CD14-positive monocyte (primary cell): ENCODE data around the gene SPRR2E. TPM values are rescaled to one million over a fixed set of nuclear protein-coding genes. Genes with fewer than 3 reads are reported as not detected.

Experiments used
- DNase-seq, 3 donors: peaks; one replicate each; pipeline ENCODE4 v3.0.0-alpha.2; 2011 to 2022
- H2AFZ ChIP-seq: 2 replicates; pipeline ENCODE4 v1.6.0; 2012; ENCODE audit warnings: mild to moderate bottlenecking, low read depth, low read length, inconsistent platforms; ENCODE audit not compliant: insufficient read depth, poor library complexity, severe bottlenecking
- H3K27ac ChIP-seq, 2 donors: 1 replicate in 1 of 2; 2 replicates in 1 of 2; pipeline ENCODE4 v1.5.1; 2012 to 2013; ENCODE audit warnings: low read length in 2 of 2, control low read depth in 1 of 2, inconsistent platforms in 1 of 2, low read depth in 1 of 2, mild to moderate bottlenecking in 1 of 2
- H3K27me3 ChIP-seq, 2 donors: one replicate each; pipeline versions ENCODE4 v1.6.0 to v1.6.1; 2011 to 2013; ENCODE audit warnings: low read length in 2 of 2; ENCODE audit not compliant: control insufficient read depth in 2 of 2, insufficient read depth in 2 of 2
- H3K36me3 ChIP-seq, 2 donors: replicated peaks in 1 of 2; 1 replicate in 1 of 2; 2 replicates in 1 of 2; pipeline versions ENCODE4 v1.5.1 to v1.6.1; 2012 to 2013; ENCODE audit warnings: low read length in 2 of 2, control low read depth in 1 of 2, inconsistent platforms in 1 of 2, mild to moderate bottlenecking in 1 of 2; ENCODE audit not compliant: insufficient read depth in 2 of 2, control insufficient read depth in 1 of 2
- H3K4me1 ChIP-seq, 2 donors: 1 replicate in 1 of 2; 2 replicates in 1 of 2; pipeline versions ENCODE4 v1.5.1 to v1.6.1; 2012 to 2013; ENCODE audit warnings: low read length in 2 of 2, control low read depth in 1 of 2, inconsistent platforms in 1 of 2, mild to moderate bottlenecking in 1 of 2, moderate library complexity in 1 of 2; ENCODE audit not compliant: insufficient read depth in 2 of 2, control insufficient read depth in 1 of 2
- H3K4me2 ChIP-seq: replicated peaks from 2 replicates; pipeline ENCODE3; 2012; ENCODE audit warnings: low read length, moderate library complexity, mild to moderate bottlenecking; ENCODE audit not compliant: poor library complexity, severe bottlenecking; ENCODE audit errors: extremely low read depth
- H3K4me3 ChIP-seq, 3 experiments: fragments of 200-600 bp in 1 of 3; sonication (generic) in 1 of 3; replicated peaks in 1 of 3; 1 replicate in 2 of 3; 2 replicates in 1 of 3; pipeline ENCODE4 v1.5.1; 2011 to 2013; ENCODE audit warnings: low read length in 3 of 3, mild to moderate bottlenecking in 3 of 3, control low read depth in 2 of 3, low read depth in 2 of 3, inconsistent platforms in 1 of 3, moderate library complexity in 1 of 3
- H3K79me2 ChIP-seq: 2 replicates; pipeline ENCODE4 v1.6.0; 2012; ENCODE audit warnings: mild to moderate bottlenecking, control low read depth, inconsistent platforms, low read length, moderate library complexity; ENCODE audit not compliant: insufficient read depth
- H3K9ac ChIP-seq: 2 replicates; pipeline ENCODE4 v1.6.0; 2017; ENCODE audit warnings: low read length, mild to moderate bottlenecking; ENCODE audit not compliant: insufficient read depth, poor library complexity, severe bottlenecking
- H3K9me3 ChIP-seq, 2 donors: replicated peaks in 1 of 2; 1 replicate in 1 of 2; 2 replicates in 1 of 2; pipeline versions ENCODE4 v1.5.1 to v1.6.1; 2012 to 2013; ENCODE audit warnings: low read length in 2 of 2, control low read depth in 1 of 2; ENCODE audit not compliant: control insufficient read depth in 1 of 2, insufficient read depth in 1 of 2
- H4K20me1 ChIP-seq: 2 replicates; pipeline ENCODE4 v1.6.0; 2012; ENCODE audit warnings: mild to moderate bottlenecking, low read length, control low read depth, moderate library complexity; ENCODE audit not compliant: insufficient read depth
- H3K27ac Mint-ChIP-seq, 7 donors: one replicate each; pipeline ENCODE4 v1.8.0; 2020; ENCODE audit warnings: mild to moderate bottlenecking in 7 of 7, mixed read lengths in 7 of 7, moderate library complexity in 6 of 7, inconsistent platforms in 2 of 7
- H3K27me3 Mint-ChIP-seq, 3 donors: one replicate each; pipeline ENCODE4 v1.8.0; 2021 to 2022; ENCODE audit warnings: low read depth in 3 of 3, mild to moderate bottlenecking in 3 of 3, mixed read lengths in 3 of 3, moderate library complexity in 3 of 3, inconsistent platforms in 1 of 3
- H3K36me3 Mint-ChIP-seq, 2 donors: one replicate each; pipeline ENCODE4 v1.8.0; 2020; ENCODE audit warnings: mixed read lengths in 2 of 2, inconsistent platforms in 1 of 2, mild to moderate bottlenecking in 1 of 2
- H3K4me1 Mint-ChIP-seq: one replicate; pipeline ENCODE4 v1.8.0; 2020; ENCODE audit warnings: mild to moderate bottlenecking, mixed read lengths
- H3K4me3 Mint-ChIP-seq, 2 donors: one replicate each; pipeline ENCODE4 v1.8.0; 2020; ENCODE audit warnings: mild to moderate bottlenecking in 2 of 2, mixed read lengths in 2 of 2, moderate library complexity in 1 of 2
- H3K9me3 Mint-ChIP-seq, 7 donors: one replicate each; pipeline ENCODE4 v1.8.0; 2020 to 2022; ENCODE audit warnings: mixed read lengths in 7 of 7, mild to moderate bottlenecking in 6 of 7, moderate library complexity in 6 of 7, inconsistent platforms in 2 of 7
- WGBS: methylation state at CpG from one replicate; pipeline ENCODE4 v1.1.5; 2013; ENCODE audit warnings: missing lambda C conversion rate; ENCODE audit not compliant: insufficient coverage; 5-methylcytosine and 5-hydroxymethylcytosine counted together
- intact Hi-C, 2 donors: fragments of 100-400 bp; cut with micrococcal nuclease; formaldehyde crosslinking; loops; one replicate each; pipeline versions ENCODE4 v1.15.0 to v1.15.1; 2023
- polyA plus RNA-seq, 3 donors: library from polyadenylated mRNA; depleted of rRNA in 1 of 3; unstranded in 2 of 3; stranded (reverse) in 1 of 3; fragments of 300-500 nt in 2 of 3; fragments of >200 nt in 1 of 3; fragmentation: Illumina TruSeq in 2 of 3; gene quantifications; 1 replicate in 2 of 3; 2 replicates in 1 of 3; pipeline ENCODE4 v1.2.3, GENCODE V29; 2012 to 2021
- TF ChIP-seq, protein P1 (sequence below): fragments of 200-600 bp; IDR thresholded peaks from one replicate; pipeline ENCODE4 v1.8.0; 2022; ENCODE audit warnings: antibody characterized with exemption, mild to moderate bottlenecking

SPRR2E gene
- polyA plus RNA-seq, 3 donors, result not detected

DNA sequence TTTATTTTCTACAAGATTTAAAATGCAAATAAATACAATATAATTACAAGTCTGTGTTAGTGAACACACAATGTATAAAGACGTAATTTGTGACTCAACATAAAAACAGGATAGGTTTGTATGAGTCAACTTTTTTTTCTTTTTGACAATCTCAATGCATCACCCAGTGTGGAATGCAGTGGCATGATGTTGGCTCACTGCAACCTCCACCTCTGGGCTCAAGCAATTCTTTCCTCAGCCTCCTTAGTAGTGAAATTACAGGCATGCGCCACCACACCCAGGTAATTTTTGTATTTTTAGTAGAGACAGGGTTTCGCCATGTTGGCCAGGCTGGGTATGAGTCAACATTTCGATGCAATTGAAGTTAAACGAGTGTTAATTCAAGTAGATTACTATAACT, 5.9 kb upstream of the SPRR2E start:
- no CpG with 5 or more reads among the region's 5 CpGs for WGBS
- no peak overlapping the region for H3K27ac Mint-ChIP-seq
- H4K20me1 ChIP-seq, result no peaks in the 10 kb centered on the region
- H3K4me3 Mint-ChIP-seq, result no peak overlapping the region
- H3K36me3 ChIP-seq, result no peaks in the 10 kb centered on the region
- intact Hi-C loops, result no loop called here
- no peaks in the 10 kb centered on the region for H3K4me1 Mint-ChIP-seq
- H3K79me2 ChIP-seq, result no peaks in the 10 kb centered on the region
- H3K4me1 ChIP-seq, result no peaks in the 10 kb centered on the region
- no peak overlapping the region for H3K4me2 ChIP-seq
- H3K4me3 ChIP-seq, result no peak overlapping the region
- TF ChIP-seq, protein P1, sequence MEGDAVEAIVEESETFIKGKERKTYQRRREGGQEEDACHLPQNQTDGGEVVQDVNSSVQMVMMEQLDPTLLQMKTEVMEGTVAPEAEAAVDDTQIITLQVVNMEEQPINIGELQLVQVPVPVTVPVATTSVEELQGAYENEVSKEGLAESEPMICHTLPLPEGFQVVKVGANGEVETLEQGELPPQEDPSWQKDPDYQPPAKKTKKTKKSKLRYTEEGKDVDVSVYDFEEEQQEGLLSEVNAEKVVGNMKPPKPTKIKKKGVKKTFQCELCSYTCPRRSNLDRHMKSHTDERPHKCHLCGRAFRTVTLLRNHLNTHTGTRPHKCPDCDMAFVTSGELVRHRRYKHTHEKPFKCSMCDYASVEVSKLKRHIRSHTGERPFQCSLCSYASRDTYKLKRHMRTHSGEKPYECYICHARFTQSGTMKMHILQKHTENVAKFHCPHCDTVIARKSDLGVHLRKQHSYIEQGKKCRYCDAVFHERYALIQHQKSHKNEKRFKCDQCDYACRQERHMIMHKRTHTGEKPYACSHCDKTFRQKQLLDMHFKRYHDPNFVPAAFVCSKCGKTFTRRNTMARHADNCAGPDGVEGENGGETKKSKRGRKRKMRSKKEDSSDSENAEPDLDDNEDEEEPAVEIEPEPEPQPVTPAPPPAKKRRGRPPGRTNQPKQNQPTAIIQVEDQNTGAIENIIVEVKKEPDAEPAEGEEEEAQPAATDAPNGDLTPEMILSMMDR, result no peak
- H3K27me3 ChIP-seq, result no peaks in the 10 kb centered on the region
- DNase-seq, result no peak
- no peak overlapping the region for H3K9ac ChIP-seq
- peaks cover 0 to 6% (median 2%) of the 10 kb centered on the region in 3 donors for H3K27me3 Mint-ChIP-seq
- peaks cover 0 to 2% (median 0%) of the 10 kb centered on the region in 7 donors for H3K9me3 Mint-ChIP-seq
- no peak overlapping the region for H3K27ac ChIP-seq
- no peak overlapping the region for H2AFZ ChIP-seq
- no peaks in the 10 kb centered on the region for H3K9me3 ChIP-seq
- H3K36me3 Mint-ChIP-seq, result no peaks in the 10 kb centered on the region

DNA sequence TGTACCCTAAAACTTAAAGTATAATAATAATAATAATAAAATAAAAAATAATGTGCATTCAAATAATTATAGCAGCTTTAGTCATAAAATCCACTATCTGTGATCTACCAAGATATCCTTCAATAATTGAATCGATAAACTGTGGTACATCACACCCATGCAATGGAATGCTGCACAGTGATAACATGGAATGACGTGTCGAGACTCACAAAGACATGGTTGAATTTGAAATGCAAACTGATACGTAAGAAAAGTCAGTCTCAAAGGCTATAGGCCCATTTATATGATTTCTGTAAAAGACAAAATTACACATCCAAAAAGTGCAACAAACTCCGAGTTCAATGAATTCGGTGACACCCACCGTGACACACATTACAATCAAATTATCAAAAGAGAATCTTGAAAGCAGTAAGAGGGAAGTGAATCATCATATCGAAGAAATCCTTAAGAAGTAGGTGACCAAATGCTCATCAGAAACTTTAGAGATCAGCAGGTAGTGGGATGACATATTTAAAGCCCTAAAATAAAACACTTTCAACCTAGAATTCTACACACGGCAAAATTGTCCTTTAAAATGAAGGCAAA, 5.2 kb upstream of the SPRR2E start:
- Histone ChIP-seq H3K27me3 (no peaks in the 10 kb centered on the region), H3K4me2 (no peak overlapping the region), H3K36me3 (no peaks in the 10 kb centered on the region), H3K9ac (no peak overlapping the region), H3K9me3 (no peaks in the 10 kb centered on the region), H3K4me3 (no peak overlapping the region), H3K79me2 (no peaks in the 10 kb centered on the region), H2AFZ (no peak overlapping the region), H3K27ac (no peak overlapping the region), H3K4me1 (no peaks in the 10 kb centered on the region), H4K20me1 (no peaks in the 10 kb centered on the region)
- WGBS, result 100% methylated on average over 1 of the region's 9 CpGs
- H3K4me3 Mint-ChIP-seq, result no peak overlapping the region
- H3K4me1 Mint-ChIP-seq, result no peaks in the 10 kb centered on the region
- TF ChIP-seq, protein P1, result no peak
- peaks cover 0 to 6% (median 2%) of the 10 kb centered on the region in 3 donors for H3K27me3 Mint-ChIP-seq
- intact Hi-C loops, result no loop called here
- no peak overlapping the region for H3K27ac Mint-ChIP-seq
- no peaks in the 10 kb centered on the region for H3K36me3 Mint-ChIP-seq
- DNase-seq, result no peak
- peaks cover 0 to 2% (median 0%) of the 10 kb centered on the region in 7 donors for H3K9me3 Mint-ChIP-seq
